HUES64 (cell line): ENCODE results near the gene ZNF3.
A peak's percentile ranks its signal among the peaks of the same experiment; 100 is the strongest.

ENCODE experiments used
- H3K27ac ChIP-seq: 2 replicates; pipeline ENCODE4 v1.7.0; 2013; ENCODE audit warnings: low read depth, low read length, inconsistent platforms
- H3K27me3 ChIP-seq: 2 replicates; pipeline ENCODE4 v1.6.1; 2013; ENCODE audit warnings: mild to moderate bottlenecking, low read length; ENCODE audit not compliant: insufficient read depth
- H3K36me3 ChIP-seq: 2 replicates; pipeline ENCODE4 v1.6.1; 2013; ENCODE audit warnings: mild to moderate bottlenecking, low read length; ENCODE audit not compliant: insufficient read depth
- H3K4me1 ChIP-seq: 2 replicates; pipeline ENCODE4 v1.6.1; 2013; ENCODE audit warnings: mild to moderate bottlenecking, low read length, moderate library complexity; ENCODE audit not compliant: insufficient read depth
- H3K4me3 ChIP-seq: 2 replicates; pipeline ENCODE4 v1.5.1; 2013; ENCODE audit warnings: mild to moderate bottlenecking, low read length, moderate library complexity
- H3K9ac ChIP-seq: 2 replicates; pipeline ENCODE4 v1.6.1; 2013; ENCODE audit warnings: mild to moderate bottlenecking, low read depth, low read length
- H3K9me3 ChIP-seq: 2 replicates; pipeline ENCODE4 v1.6.1; 2013; ENCODE audit warnings: low read depth, low read length; ENCODE audit not compliant: insufficient read depth
- WGBS: fragments of 150-250, 120-280 bp; methylation state at CpG from one replicate; pipeline ENCODE4 v1.1.7; 2013; ENCODE audit warnings: missing lambda C conversion rate; 5-methylcytosine and 5-hydroxymethylcytosine counted together

The ZNF3 gene

GRCh38 chr7:100093925-100094486, 12.5 kb upstream of the ZNF3 start:
- no peaks in the 10 kb centered on the region for H3K27me3 ChIP-seq
- H3K4me1 ChIP-seq = 0 out of 2 replicates have a peak, but pooled peaks cover 2% of the 10 kb centered on the region
- H3K9me3 ChIP-seq = no peaks in the 10 kb centered on the region
- WGBS = 95% methylated on average over 16 of the region's 16 CpGs
- peak overlapping the region; percentile 20; the same call in 1 of the 2 replicates for H3K27ac ChIP-seq
- H3K9ac ChIP-seq = no peak overlapping the region
- peaks cover 88% of the 10 kb centered on the region for H3K36me3 ChIP-seq
- H3K4me3 ChIP-seq = no peak overlapping the region

GRCh38 chr7:100093498-100093897, 12.0 kb upstream of the ZNF3 start:
- Histone ChIP-seq H3K27me3 (no peaks in the 10 kb centered on the region), H3K9ac (no peak overlapping the region), H3K9me3 (no peaks in the 10 kb centered on the region), H3K27ac (peak overlapping the region; percentile 20; the same call in 1 of the 2 replicates), H3K4me3 (no peak overlapping the region), H3K4me1 (no peaks in the 10 kb centered on the region), H3K36me3 (peaks cover 83% of the 10 kb centered on the region)
- WGBS = 94% methylated on average over 13 of the region's 13 CpGs

- Histone ChIP-seq H3K36me3 (peaks cover 78% of the 10 kb centered on the region), H3K9ac (no peak overlapping the region), H3K27me3 (no peaks in the 10 kb centered on the region), H3K9me3 (no peaks in the 10 kb centered on the region), H3K4me1 (no peaks in the 10 kb centered on the region), H3K4me3 (no peak overlapping the region), H3K27ac (no peak overlapping the region; the same call in 1 of the 2 replicates)
- WGBS = 92% methylated on average over 7 of the region's 8 CpGs
Observed at GRCh38 chr7:100093054-100093453, 11.5 kb upstream of the ZNF3 start.

GRCh38 chr7:100091411-100092181, 10.1 kb upstream of the ZNF3 start:
- WGBS = 85% methylated on average over 19 of the region's 19 CpGs
- H3K27ac ChIP-seq = peak overlapping the region; percentile 61; the same call in 1 of the 2 replicates
- H3K36me3 ChIP-seq = peaks cover 64% of the 10 kb centered on the region
- no peaks in the 10 kb centered on the region for H3K27me3 ChIP-seq
- H3K4me1 ChIP-seq = no peaks in the 10 kb centered on the region
- H3K4me3 ChIP-seq = no peak overlapping the region
- no peaks in the 10 kb centered on the region for H3K9me3 ChIP-seq
- H3K9ac ChIP-seq = no peak overlapping the region

GRCh38 chr7:100090527-100091410, 9.2 kb upstream of the ZNF3 start:
- Histone ChIP-seq H3K4me1 (no peaks in the 10 kb centered on the region), H3K9ac (no peak overlapping the region), H3K27ac (peak overlapping the region; percentile 61; the same call in 1 of the 2 replicates), H3K4me3 (no peak overlapping the region), H3K27me3 (no peaks in the 10 kb centered on the region), H3K36me3 (peaks cover 56% of the 10 kb centered on the region), H3K9me3 (no peaks in the 10 kb centered on the region)
- 93% methylated on average over 13 of the region's 14 CpGs for WGBS

- H3K9ac ChIP-seq = peak overlapping the region; percentile 97
- WGBS = 43% methylated on average over 7 of the region's 7 CpGs
- peaks cover 45% of the 10 kb centered on the region for H3K36me3 ChIP-seq
- peak overlapping the region; percentile 98 for H3K4me3 ChIP-seq
- H3K27me3 ChIP-seq = no peaks in the 10 kb centered on the region
- H3K9me3 ChIP-seq = no peaks in the 10 kb centered on the region
- no peaks in the 10 kb centered on the region for H3K4me1 ChIP-seq
- H3K27ac ChIP-seq = peak overlapping the region; percentile 86; the same call in 1 of the 2 replicates
Observed at GRCh38 chr7:100089458-100090196, 8.1 kb upstream of the ZNF3 start.

- H3K27me3 ChIP-seq = no peaks in the 10 kb centered on the region
- H3K9ac ChIP-seq = peak within 1 kb of the TSS; percentile 97
- peak within 1 kb of the TSS; percentile 86 for H3K27ac ChIP-seq
- H3K4me3 ChIP-seq = peak within 1 kb of the TSS; percentile 98
- H3K36me3 ChIP-seq = peaks cover 37% of the 10 kb centered on the region
- H3K9me3 ChIP-seq = no peaks in the 10 kb centered on the region
- no peaks in the 10 kb centered on the region for H3K4me1 ChIP-seq
- WGBS = 1% methylated on average over 68 of the region's 68 CpGs
Observed at GRCh38 chr7:100088621-100089457, 7.3 kb upstream of the ZNF3 start, which contains the start of gene COPS6. Gene COPS6 (plus strand): TSS chr7:100088969. CDS start chr7:100088991, 22 bp downstream.

GRCh38 chr7:100088095-100088620, 6.6 kb upstream of the ZNF3 start:
- Histone ChIP-seq H3K9ac (peak overlapping the region; percentile 97), H3K27me3 (no peaks in the 10 kb centered on the region), H3K27ac (peak overlapping the region; percentile 86), H3K36me3 (peaks cover 30% of the 10 kb centered on the region), H3K9me3 (no peaks in the 10 kb centered on the region), H3K4me1 (no peaks in the 10 kb centered on the region; the same call in 1 of the 2 replicates), H3K4me3 (peak overlapping the region; percentile 98)
- WGBS = 86% methylated on average over 11 of the region's 11 CpGs

GRCh38 chr7:100087055-100087750, 5.7 kb upstream of the ZNF3 start:
- no peaks in the 10 kb centered on the region for H3K27me3 ChIP-seq
- H3K36me3 ChIP-seq = peaks cover 20% of the 10 kb centered on the region
- no peak overlapping the region for H3K4me3 ChIP-seq
- no peak overlapping the region for H3K9ac ChIP-seq
- H3K9me3 ChIP-seq = no peaks in the 10 kb centered on the region
- peaks cover 4% of the 10 kb centered on the region for H3K4me1 ChIP-seq
- WGBS = 83% methylated on average over 9 of the region's 10 CpGs
- H3K27ac ChIP-seq = peak overlapping the region; percentile 50; the same call in 1 of the 2 replicates
